H1 (cell line): ENCODE results near the gene GMPPA. TPM values are rescaled to one million over a fixed set of nuclear protein-coding genes. Genes with fewer than 3 reads are reported as not detected.

ENCODE experiments used
- CHD7 ChIP-seq: fragments of 300-600 bp; sonication (generic); IDR thresholded peaks from 2 replicates; pipeline ENCODE4 v1.7.1; 2012; ENCODE audit warnings: low read length, moderate library complexity, mild to moderate bottlenecking, inconsistent platforms; ENCODE audit not compliant: insufficient replicate concordance
- polyA plus RNA-seq, 7 experiments: library from polyadenylated mRNA; depleted of rRNA in 3 of 7; stranded (reverse) in 5 of 7; unstranded in 2 of 7; fragments of >200 nt in 5 of 7; fragments of 200-250 nt in 2 of 7; gene quantifications; 1 replicate in 5 of 7; 2 replicates in 1 of 7; 4 replicates in 1 of 7; pipeline versions ENCODE4 v1.2.1 to v1.2.3, GENCODE V29; 2011 to 2013; ENCODE audit warnings: missing spikeins in 2 of 7, mixed read lengths in 2 of 7
- total RNA-seq: library from RNA; stranded (reverse); fragmentation: NEBNext Ultra II Directional; extraction: Animal tissue kit (Norgen Biotek cat#: 25700); gene quantifications from 2 replicates; pipeline ENCODE4 v1.2.1, GENCODE V29; 2021

Gene GMPPA
- total and polyA plus RNA-seq, 2 of the 8 experiments (the other 6 are each of a cell fraction or from before 2014, with no cell fraction given): 34.3 to 98.8 TPM

- no peak for TF ChIP-seq CHD7
These were observed 3.6 kb upstream of the GMPPA start (continued) for GRCh38 chr2:219494952-219495530.
